Measurements from ENCODE around the gene IQCH.

The IQCH gene

DNA sequence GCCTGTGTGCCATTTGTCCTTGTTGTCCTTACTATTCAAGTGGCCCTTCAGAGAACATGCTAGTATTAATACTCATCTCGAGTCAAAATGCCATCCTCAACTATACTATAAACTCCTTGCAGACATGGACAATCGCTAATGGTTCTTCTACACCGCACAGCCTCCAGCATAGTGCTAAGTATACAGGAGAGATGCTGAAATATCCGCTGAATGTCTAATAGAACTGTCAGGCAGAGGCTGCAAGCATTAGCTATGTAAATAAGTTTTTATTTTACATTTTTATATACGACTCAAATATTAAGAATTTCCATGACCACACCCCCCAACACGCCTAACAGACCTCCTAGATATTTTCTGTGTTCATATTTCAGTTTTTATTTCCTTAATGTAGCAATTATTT is 39.5 kb upstream of the IQCH start:
- H3K9me3 ChIP-seq (ENCODE audit: severe bottlenecking), result no peaks in the 10 kb centered on the region
- no peak for DNase-seq
- no peak overlapping the region for H3K4me3 ChIP-seq (ENCODE audit: low read depth, low read length)
- TF ChIP-seq, protein P1, sequence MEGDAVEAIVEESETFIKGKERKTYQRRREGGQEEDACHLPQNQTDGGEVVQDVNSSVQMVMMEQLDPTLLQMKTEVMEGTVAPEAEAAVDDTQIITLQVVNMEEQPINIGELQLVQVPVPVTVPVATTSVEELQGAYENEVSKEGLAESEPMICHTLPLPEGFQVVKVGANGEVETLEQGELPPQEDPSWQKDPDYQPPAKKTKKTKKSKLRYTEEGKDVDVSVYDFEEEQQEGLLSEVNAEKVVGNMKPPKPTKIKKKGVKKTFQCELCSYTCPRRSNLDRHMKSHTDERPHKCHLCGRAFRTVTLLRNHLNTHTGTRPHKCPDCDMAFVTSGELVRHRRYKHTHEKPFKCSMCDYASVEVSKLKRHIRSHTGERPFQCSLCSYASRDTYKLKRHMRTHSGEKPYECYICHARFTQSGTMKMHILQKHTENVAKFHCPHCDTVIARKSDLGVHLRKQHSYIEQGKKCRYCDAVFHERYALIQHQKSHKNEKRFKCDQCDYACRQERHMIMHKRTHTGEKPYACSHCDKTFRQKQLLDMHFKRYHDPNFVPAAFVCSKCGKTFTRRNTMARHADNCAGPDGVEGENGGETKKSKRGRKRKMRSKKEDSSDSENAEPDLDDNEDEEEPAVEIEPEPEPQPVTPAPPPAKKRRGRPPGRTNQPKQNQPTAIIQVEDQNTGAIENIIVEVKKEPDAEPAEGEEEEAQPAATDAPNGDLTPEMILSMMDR (IDR thresholded peaks at IDR 0.05; ENCODE audit: low read depth, low read length), result no peak
- H3K36me3 ChIP-seq, result peaks cover 4% of the 10 kb centered on the region; the same call in 1 of the 2 replicates
- no peaks in the 10 kb centered on the region for H3K27me3 ChIP-seq (ENCODE audit: insufficient read depth, low read depth, severe bottlenecking)
- H3K27ac ChIP-seq, result no peak overlapping the region

DNA sequence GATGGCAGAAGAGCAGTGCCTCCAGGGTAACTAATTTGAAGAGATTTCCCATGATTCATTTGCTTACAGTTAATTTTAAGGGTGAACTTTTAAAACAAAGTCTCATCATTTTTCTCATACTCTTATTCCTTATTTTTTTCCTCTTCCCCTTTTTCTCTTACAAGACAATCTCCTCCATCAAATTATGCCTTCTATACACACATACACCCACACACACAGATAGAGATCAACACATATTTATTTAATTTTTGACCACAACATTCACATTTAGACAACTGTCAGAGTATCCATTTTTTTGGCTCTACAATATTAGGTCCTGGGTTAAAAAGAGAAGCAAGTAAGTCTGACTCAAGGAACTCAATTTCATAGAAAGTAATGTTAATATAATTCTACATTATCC is 37.7 kb upstream of the IQCH start:
- TF ChIP-seq, protein P1 (IDR thresholded peaks at IDR 0.05; ENCODE audit: low read depth, low read length), result no peak
- Histone ChIP-seq H3K4me3 (ENCODE audit: low read depth, low read length) (no peak overlapping the region), H3K9me3 (ENCODE audit: severe bottlenecking) (no peaks in the 10 kb centered on the region), H3K27ac (no peak overlapping the region), H3K27me3 (ENCODE audit: insufficient read depth, low read depth, severe bottlenecking) (no peaks in the 10 kb centered on the region), H3K36me3 (peaks cover 4% of the 10 kb centered on the region)
- no peak for DNase-seq

DNA sequence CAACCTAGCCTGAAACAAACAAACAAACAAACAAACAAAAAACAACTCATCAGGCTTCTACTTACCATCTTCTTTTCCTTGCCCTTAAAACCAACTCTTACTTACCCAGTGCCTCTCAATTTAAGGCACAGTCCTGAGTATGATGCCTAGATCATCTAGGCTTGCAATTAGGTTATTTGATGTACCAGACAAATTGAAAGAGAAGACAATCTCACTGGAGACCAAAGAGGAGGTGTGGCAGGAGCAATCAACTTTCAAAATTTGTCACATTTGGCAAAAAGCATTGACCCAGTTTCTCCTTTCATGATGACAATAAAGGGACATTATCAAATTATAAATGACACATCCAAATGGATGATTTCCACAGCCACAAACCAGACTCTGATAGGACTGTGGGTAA is 36.2 kb upstream of the IQCH start:
- Histone ChIP-seq H3K4me3 (ENCODE audit: low read depth, low read length) (no peak overlapping the region), H3K27ac (no peak overlapping the region), H3K36me3 (peaks cover 4% of the 10 kb centered on the region), H3K9me3 (ENCODE audit: severe bottlenecking) (no peaks in the 10 kb centered on the region), H3K27me3 (ENCODE audit: insufficient read depth, low read depth, severe bottlenecking) (no peaks in the 10 kb centered on the region)
- DNase-seq, result no peak
- TF ChIP-seq, protein P1 (IDR thresholded peaks at IDR 0.05; ENCODE audit: low read depth, low read length), result no peak

DNA sequence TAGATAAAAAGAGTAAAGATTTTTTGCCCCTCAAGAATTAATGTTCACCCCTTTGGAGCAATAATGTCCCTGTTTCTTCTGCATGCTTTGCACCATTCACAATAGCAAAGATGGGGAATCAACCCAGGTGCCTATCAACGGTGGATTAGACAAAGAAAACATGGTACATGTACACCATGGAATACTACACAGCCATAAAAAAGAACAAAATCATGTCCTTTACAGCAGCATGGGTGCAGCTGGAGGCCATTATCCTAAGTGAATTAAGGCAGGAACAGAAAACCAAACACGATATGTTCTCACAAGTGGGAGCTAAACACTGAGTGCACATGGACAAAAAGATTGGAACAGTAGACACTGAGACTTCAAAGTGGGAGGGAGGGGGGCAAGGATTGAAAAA is 35.3 kb upstream of the IQCH start:
- Histone ChIP-seq H3K36me3 (peaks cover 4% of the 10 kb centered on the region), H3K27me3 (ENCODE audit: insufficient read depth, low read depth, severe bottlenecking) (no peaks in the 10 kb centered on the region), H3K9me3 (ENCODE audit: severe bottlenecking) (no peaks in the 10 kb centered on the region), H3K4me3 (ENCODE audit: low read depth, low read length) (no peak overlapping the region), H3K27ac (no peak overlapping the region)
- DNase-seq, result no peak
- TF ChIP-seq, protein P1 (IDR thresholded peaks at IDR 0.05; ENCODE audit: low read depth, low read length), result no peak

DNA sequence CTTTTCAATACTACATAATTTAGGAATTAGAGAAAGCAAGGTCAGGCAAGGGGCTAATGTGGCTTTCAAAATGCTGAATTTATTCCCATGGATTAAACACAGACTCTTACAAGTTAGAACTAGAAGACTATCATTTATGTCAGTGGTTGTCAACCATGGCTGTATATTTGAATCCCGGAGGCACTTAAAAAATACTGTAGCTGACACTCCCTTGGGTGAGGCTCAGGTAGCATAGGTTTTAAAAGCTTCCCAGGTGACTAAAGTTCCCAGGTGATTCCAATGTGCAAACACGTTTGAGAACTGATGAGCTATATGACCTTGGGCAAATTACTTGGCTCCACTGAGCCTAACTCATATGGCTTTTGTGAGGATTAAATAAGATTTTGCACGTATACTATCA is 29.7 kb upstream of the IQCH start:
- peaks cover 6% of the 10 kb centered on the region for H3K36me3 ChIP-seq
- TF ChIP-seq, protein P1 (IDR thresholded peaks at IDR 0.05; ENCODE audit: low read depth, low read length), result no peak
- H3K27me3 ChIP-seq (ENCODE audit: insufficient read depth, low read depth, severe bottlenecking), result no peaks in the 10 kb centered on the region
- no peaks in the 10 kb centered on the region for H3K9me3 ChIP-seq (ENCODE audit: severe bottlenecking)
- H3K4me3 ChIP-seq (ENCODE audit: low read depth, low read length), result no peak overlapping the region
- no peak for DNase-seq
- H3K27ac ChIP-seq, result no peak overlapping the region

DNA sequence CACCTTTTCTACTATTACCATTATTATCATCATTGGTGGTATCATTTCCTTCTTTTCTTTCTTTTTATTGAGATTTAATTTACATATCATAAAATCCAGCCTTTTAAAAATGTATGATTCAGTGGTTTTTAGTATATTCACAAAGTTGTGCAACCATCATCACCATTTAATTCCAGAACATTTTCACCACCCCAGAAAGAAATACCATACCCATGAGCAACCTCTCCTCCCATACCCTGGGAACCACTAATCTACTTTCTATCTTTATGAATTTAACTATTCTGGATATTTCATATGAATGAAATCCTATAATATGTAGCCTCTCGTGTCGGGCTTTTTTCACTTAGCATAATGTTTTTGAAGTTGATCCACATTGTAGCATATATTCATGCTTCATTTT is 29.2 kb upstream of the IQCH start:
- DNase-seq, result no peak
- TF ChIP-seq, protein P1 (IDR thresholded peaks at IDR 0.05; ENCODE audit: low read depth, low read length), result no peak
- Histone ChIP-seq H3K9me3 (ENCODE audit: severe bottlenecking) (no peaks in the 10 kb centered on the region), H3K36me3 (peaks cover 6% of the 10 kb centered on the region), H3K4me3 (ENCODE audit: low read depth, low read length) (no peak overlapping the region), H3K27me3 (ENCODE audit: insufficient read depth, low read depth, severe bottlenecking) (no peaks in the 10 kb centered on the region), H3K27ac (no peak overlapping the region)
